ENCODE measurements around the gene LPCAT4.

- TF ChIP-seq CTCF (IDR thresholded peaks at IDR 0.05): no peak
- TF ChIP-seq POLR2A (IDR thresholded peaks at IDR 0.05): no peak
Measured at GRCh38 chr15:34357653-34358052, 9.3 kb downstream of the LPCAT4 start.
